ENCODE data around the gene EFCAB6.

EFCAB6 gene

DNA sequence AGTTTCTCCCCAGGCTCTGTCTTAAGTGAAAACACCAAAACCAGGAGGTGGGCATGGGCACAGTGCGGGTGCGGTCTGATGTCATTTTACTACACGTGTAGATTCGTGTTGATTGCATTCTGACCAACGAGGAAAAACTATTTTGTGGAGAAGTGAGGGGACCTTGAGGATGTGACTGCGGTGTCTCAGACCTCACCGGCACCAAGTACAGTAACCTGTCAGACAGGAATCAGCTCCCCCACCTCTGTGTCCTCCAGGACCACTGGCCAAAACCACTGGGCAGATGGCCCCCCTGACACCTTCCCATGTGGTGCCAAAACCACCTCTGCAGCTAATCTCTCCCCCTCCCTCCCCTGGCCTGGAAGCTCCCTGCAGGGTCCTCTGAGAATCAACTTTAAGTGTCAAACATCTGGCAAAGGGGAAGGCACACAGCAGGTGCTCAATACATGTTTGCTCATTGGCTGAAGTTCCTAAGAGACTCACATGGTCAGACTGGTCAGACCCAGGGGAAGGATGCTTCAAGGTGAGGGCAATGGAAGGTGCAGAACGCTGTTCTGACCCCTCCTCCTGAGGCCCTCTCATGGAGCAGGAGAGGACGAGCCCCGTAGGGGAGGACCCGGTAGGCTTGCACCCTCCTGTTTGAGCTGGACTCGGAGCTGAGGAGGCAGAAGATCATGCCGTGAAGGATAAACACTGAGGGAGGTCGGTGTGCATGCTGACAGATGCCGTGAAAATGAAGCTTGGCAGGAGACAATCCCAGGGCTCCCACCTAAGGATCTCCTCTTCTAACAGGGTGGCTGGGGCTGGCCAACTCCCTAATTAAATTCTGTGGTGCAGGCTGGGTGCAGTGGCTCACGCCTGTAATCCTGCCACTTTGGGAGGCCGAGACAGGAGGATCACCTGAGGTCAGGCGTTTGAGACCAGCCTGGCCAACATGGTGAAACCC, 270.4 kb downstream of the EFCAB6 start:
- FAIRE-seq: no peak
- DNase-seq (ENCODE audit: insufficient read length, low spot score): no peak
- no peak for TF ChIP-seq CTCF (IDR thresholded peaks at IDR 0.05; ENCODE audit: insufficient read depth, missing control alignments)

GRCh38 chr22:43541022-43541421, 271.1 kb downstream of the EFCAB6 start:
- FAIRE-seq (no peak), DNase-seq (ENCODE audit: insufficient read length, low spot score) (no peak)
- TF ChIP-seq CTCF (IDR thresholded peaks at IDR 0.05; ENCODE audit: insufficient read depth, missing control alignments): no peak

GRCh38 chr22:43540529-43540923, 271.6 kb downstream of the EFCAB6 start:
- FAIRE-seq: no peak
- no peak for DNase-seq (ENCODE audit: insufficient read length, low spot score)
- TF ChIP-seq CTCF (IDR thresholded peaks at IDR 0.05; ENCODE audit: insufficient read depth, missing control alignments): no peak

- DNase-seq (ENCODE audit: insufficient read length, low spot score) (no peak), FAIRE-seq (no peak)
- no peak for TF ChIP-seq CTCF (IDR thresholded peaks at IDR 0.05; ENCODE audit: insufficient read depth, missing control alignments)
These were observed 272.3 kb downstream of the EFCAB6 start for GRCh38 chr22:43539572-43540528.

DNA sequence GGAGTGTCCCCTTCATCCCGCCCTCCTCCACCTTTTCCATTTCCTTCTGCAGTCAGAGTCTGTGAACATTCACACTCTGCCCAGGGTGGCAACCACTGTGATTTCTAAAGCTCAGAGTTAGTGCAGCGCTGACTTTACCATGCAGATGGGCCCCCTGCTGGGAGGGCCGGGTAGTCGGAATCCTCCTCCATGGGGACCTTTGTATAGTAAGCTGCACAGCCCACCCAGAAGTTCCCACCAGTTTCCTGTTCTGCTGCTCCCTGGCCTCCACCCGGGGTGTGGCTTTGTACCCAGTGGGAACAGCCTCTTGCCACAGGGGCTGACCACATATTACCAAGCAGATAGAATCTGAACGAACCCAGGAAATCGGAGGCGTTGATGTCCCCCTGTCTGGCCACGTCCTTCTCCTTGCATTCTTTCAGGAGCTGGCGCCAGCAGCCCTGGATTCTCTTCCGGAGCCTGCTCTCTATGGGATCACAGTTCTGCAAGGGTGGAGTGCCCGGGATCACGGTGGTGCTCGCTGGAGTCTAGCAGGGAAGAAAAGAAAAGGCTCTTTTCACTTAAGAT, 275.0 kb downstream of the EFCAB6 start:
- DNase-seq (ENCODE audit: insufficient read length, low spot score) (no peak), FAIRE-seq (no peak)
- TF ChIP-seq CTCF (IDR thresholded peaks at IDR 0.05; ENCODE audit: insufficient read depth, missing control alignments): peak; percentile 24

DNA sequence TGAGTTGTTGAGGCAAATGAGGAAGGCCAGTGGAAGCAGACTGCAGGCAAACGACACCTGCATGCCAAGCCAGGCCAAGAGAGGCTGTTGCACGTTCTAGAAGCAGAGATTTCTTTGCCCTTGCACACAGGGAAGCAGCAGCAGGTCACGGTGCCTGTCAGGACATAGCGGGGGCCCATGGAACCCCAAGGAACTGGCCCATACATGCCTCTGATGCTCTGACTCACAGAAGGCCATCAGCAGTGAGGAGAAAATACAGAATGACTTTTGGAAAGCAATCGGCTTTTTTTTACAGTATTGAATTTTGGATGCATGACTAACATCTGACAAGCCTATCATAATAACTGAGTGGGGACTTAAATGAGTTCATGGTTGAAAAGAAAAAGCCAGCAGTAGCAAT, 276.4 kb downstream of the EFCAB6 start:
- DNase-seq (ENCODE audit: insufficient read length, low spot score) (no peak), FAIRE-seq (no peak)
- TF ChIP-seq CTCF (IDR thresholded peaks at IDR 0.05; ENCODE audit: insufficient read depth, missing control alignments): no peak
